DOHH2 (cell line): ENCODE data around the gene TSHZ2.

Experiments
- H3F3A ChIP-seq: fragments of 200-600 bp; sonication (generic), shearing (Covaris generic); 2 replicates; pipeline ENCODE4 v1.6.0; 2016; ENCODE audit warnings: antibody characterized with exemption, mild to moderate bottlenecking; ENCODE audit not compliant: control insufficient read depth, insufficient read depth
- H3K27ac ChIP-seq: fragments of 200-600 bp; sonication (generic); 2 replicates; pipeline ENCODE4 v1.5.1; 2014; ENCODE audit warnings: low read depth, mild to moderate bottlenecking, low read length, moderate library complexity
- H3K27me3 ChIP-seq: fragments of 200-600 bp; sonication (generic); 2 replicates; pipeline ENCODE4 v1.6.1; 2014; ENCODE audit warnings: mild to moderate bottlenecking, low read length, mixed read lengths; ENCODE audit not compliant: control insufficient read depth
- H3K36me3 ChIP-seq: fragments of 200-600 bp; sonication (generic); 2 replicates; pipeline ENCODE4 v1.6.1; 2014; ENCODE audit warnings: mild to moderate bottlenecking, low read length, moderate library complexity, mixed read lengths; ENCODE audit not compliant: control insufficient read depth
- H3K4me1 ChIP-seq: fragments of 200-600 bp; sonication (generic); 2 replicates; pipeline ENCODE4 v1.6.1; 2014; ENCODE audit warnings: mild to moderate bottlenecking, low read length, mixed read lengths; ENCODE audit not compliant: control insufficient read depth
- H3K4me2 ChIP-seq: fragments of 200-600 bp; sonication (generic); 2 replicates; pipeline ENCODE4 v1.6.0; 2014; ENCODE audit warnings: mild to moderate bottlenecking, low read length, moderate library complexity
- H3K4me3 ChIP-seq: fragments of 200-600 bp; sonication (generic); 2 replicates; pipeline ENCODE4 v1.5.1; 2014; ENCODE audit warnings: mild to moderate bottlenecking, low read length, mixed read lengths
- H3K79me2 ChIP-seq: fragments of 200-600 bp; sonication (generic); 2 replicates; pipeline ENCODE4 v1.6.1; 2014; ENCODE audit warnings: mild to moderate bottlenecking, low read length, mixed read lengths; ENCODE audit not compliant: control insufficient read depth
- H3K9me2 ChIP-seq: fragments of 200-600 bp; sonication (generic); replicated peaks from 2 replicates; pipeline ENCODE4 v1.6.1; 2014; ENCODE audit warnings: mild to moderate bottlenecking, low read length, mixed read lengths; ENCODE audit not compliant: control insufficient read depth
- H3K9me3 ChIP-seq: fragments of 200-600 bp; sonication (generic); 2 replicates; pipeline ENCODE4 v1.6.1; 2014; ENCODE audit warnings: antibody characterized with exemption, low read length, mixed read lengths; ENCODE audit not compliant: control insufficient read depth, insufficient read depth
- H4K20me1 ChIP-seq: fragments of 200-600 bp; sonication (generic); 2 replicates; pipeline ENCODE4 v1.6.0; 2014; ENCODE audit warnings: low read depth, mild to moderate bottlenecking, antibody characterized with exemption, low read length, moderate library complexity; ENCODE audit not compliant: control insufficient read depth, insufficient read depth
- EZH2phosphoT487 ChIP-seq: fragments of 200-600 bp; sonication (generic); IDR thresholded peaks from 2 replicates; pipeline ENCODE4 v1.6.1; 2017; ENCODE audit warnings: borderline replicate concordance, mild to moderate bottlenecking, antibody characterized with exemption, low read length, moderate library complexity, mixed read lengths
- TF ChIP-seq, protein P1 (sequence below): fragments of 200-600 bp; sonication (generic); IDR thresholded peaks from one replicate; pipeline ENCODE4 v1.5.1; 2014; ENCODE audit warnings: antibody characterized with exemption, mild to moderate bottlenecking, low read depth, low read length; ENCODE audit not compliant: poor library complexity, severe bottlenecking

Gene TSHZ2

GRCh38 chr20:53091789-53092188 lies 119.6 kb downstream of the TSHZ2 start:
- Histone ChIP-seq H3K4me3 (no peak overlapping the region), H3K9me2 (no peaks in the 10 kb centered on the region), H3K4me2 (no peak overlapping the region), H3K27me3 (no peaks in the 10 kb centered on the region), H3F3A (no peaks in the 10 kb centered on the region), H3K9me3 (no peaks in the 10 kb centered on the region), H4K20me1 (no peaks in the 10 kb centered on the region), H3K36me3 (no peaks in the 10 kb centered on the region), H3K79me2 (no peaks in the 10 kb centered on the region), H3K27ac (no peak overlapping the region), H3K4me1 (no peaks in the 10 kb centered on the region)
- TF ChIP-seq EZH2phosphoT487: no peak
- TF ChIP-seq, protein P1, sequence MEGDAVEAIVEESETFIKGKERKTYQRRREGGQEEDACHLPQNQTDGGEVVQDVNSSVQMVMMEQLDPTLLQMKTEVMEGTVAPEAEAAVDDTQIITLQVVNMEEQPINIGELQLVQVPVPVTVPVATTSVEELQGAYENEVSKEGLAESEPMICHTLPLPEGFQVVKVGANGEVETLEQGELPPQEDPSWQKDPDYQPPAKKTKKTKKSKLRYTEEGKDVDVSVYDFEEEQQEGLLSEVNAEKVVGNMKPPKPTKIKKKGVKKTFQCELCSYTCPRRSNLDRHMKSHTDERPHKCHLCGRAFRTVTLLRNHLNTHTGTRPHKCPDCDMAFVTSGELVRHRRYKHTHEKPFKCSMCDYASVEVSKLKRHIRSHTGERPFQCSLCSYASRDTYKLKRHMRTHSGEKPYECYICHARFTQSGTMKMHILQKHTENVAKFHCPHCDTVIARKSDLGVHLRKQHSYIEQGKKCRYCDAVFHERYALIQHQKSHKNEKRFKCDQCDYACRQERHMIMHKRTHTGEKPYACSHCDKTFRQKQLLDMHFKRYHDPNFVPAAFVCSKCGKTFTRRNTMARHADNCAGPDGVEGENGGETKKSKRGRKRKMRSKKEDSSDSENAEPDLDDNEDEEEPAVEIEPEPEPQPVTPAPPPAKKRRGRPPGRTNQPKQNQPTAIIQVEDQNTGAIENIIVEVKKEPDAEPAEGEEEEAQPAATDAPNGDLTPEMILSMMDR: no peak

- H3K27ac ChIP-seq: no peak overlapping the region
- no peak overlapping the region for H3K4me2 ChIP-seq
- H3F3A ChIP-seq: no peaks in the 10 kb centered on the region
- H3K36me3 ChIP-seq: no peaks in the 10 kb centered on the region
- no peaks in the 10 kb centered on the region for H4K20me1 ChIP-seq
- H3K9me3 ChIP-seq: no peaks in the 10 kb centered on the region
- no peaks in the 10 kb centered on the region for H3K9me2 ChIP-seq
- no peaks in the 10 kb centered on the region for H3K4me1 ChIP-seq
- no peaks in the 10 kb centered on the region for H3K27me3 ChIP-seq
- H3K79me2 ChIP-seq: no peaks in the 10 kb centered on the region
- TF ChIP-seq EZH2phosphoT487: no peak
- TF ChIP-seq, protein P1: no peak
- no peak overlapping the region for H3K4me3 ChIP-seq
Measured at GRCh38 chr20:53092772-53093300, 120.7 kb downstream of the TSHZ2 start.

GRCh38 chr20:53097371-53097770 lies 125.2 kb downstream of the TSHZ2 start:
- H3K4me2 ChIP-seq: no peak overlapping the region
- no peaks in the 10 kb centered on the region for H3F3A ChIP-seq
- TF ChIP-seq, protein P1: no peak
- no peak for TF ChIP-seq EZH2phosphoT487
- peaks cover 4% of the 10 kb centered on the region; the same call in 1 of the 2 replicates for H3K4me1 ChIP-seq
- no peaks in the 10 kb centered on the region for H3K79me2 ChIP-seq
- H3K27me3 ChIP-seq: no peaks in the 10 kb centered on the region
- no peaks in the 10 kb centered on the region for H3K9me2 ChIP-seq
- H3K4me3 ChIP-seq: no peak overlapping the region
- no peaks in the 10 kb centered on the region for H3K36me3 ChIP-seq
- H3K27ac ChIP-seq: no peak overlapping the region
- no peaks in the 10 kb centered on the region for H4K20me1 ChIP-seq
- H3K9me3 ChIP-seq: no peaks in the 10 kb centered on the region
